NCI-H345 treated with DMSO at 0.1 percent for 48 hours (cell line): Measurements from ENCODE around the gene SPATA33.

Experiments
- DNase-seq: peaks from one replicate; lab custom pipeline; 2025; ENCODE audit not compliant: unreplicated experiment; lab: John Stamatoyannopoulos, UW

Gene SPATA33

GRCh38 chr16:89706518-89707260 lies 49.1 kb downstream of the SPATA33 start:
- no peak for DNase-seq

GRCh38 chr16:89707695-89708094 lies 50.1 kb downstream of the SPATA33 start:
- no peak for DNase-seq

GRCh38 chr16:89708481-89708931 lies 50.9 kb downstream of the SPATA33 start:
- no peak for DNase-seq

- no peak for DNase-seq
Observed at GRCh38 chr16:89709166-89709565, 51.5 kb downstream of the SPATA33 start.

GRCh38 chr16:89709716-89710432 lies 52.2 kb downstream of the SPATA33 start:
- DNase-seq, result no peak

GRCh38 chr16:89710709-89711564 lies 53.3 kb downstream of the SPATA33 start:
- no peak for DNase-seq

- DNase-seq, result no peak
Observed at GRCh38 chr16:89711601-89712273, 54.1 kb downstream of the SPATA33 start.

GRCh38 chr16:89712274-89712781 lies 54.7 kb downstream of the SPATA33 start:
- no peak for DNase-seq

GRCh38 chr16:89716493-89716892 lies 58.9 kb downstream of the SPATA33 start:
- DNase-seq, result no peak

GRCh38 chr16:89716916-89717687 lies 59.5 kb downstream of the SPATA33 start:
- DNase-seq, result no peak

- DNase-seq, result no peak
Observed at GRCh38 chr16:89717688-89718505, 60.3 kb downstream of the SPATA33 start.
